DND-41 (cell line): ENCODE data around the gene TLCD3B.

ENCODE experiments used
- ATAC-seq: fragments of 200-7000 bp; cut with Tn5 transposase; 3 replicates; pipeline ENCODE4 v1.9.1; 2021; ENCODE audit warnings: low read depth; ENCODE audit not compliant: insufficient read depth
- DNase-seq: peaks from one replicate; pipeline ENCODE4 v3.0.0-alpha.2; 2020
- H2AFZ ChIP-seq: 2 replicates; pipeline ENCODE4 v1.6.0; 2012; ENCODE audit warnings: low read depth, low read length
- H3K27ac ChIP-seq: 2 replicates; pipeline ENCODE4 v1.5.1; 2012; ENCODE audit warnings: low read length, inconsistent platforms
- H3K27me3 ChIP-seq: fragments of 200-600 bp; sonication (generic); 2 replicates; pipeline ENCODE4 v1.6.0; 2012; ENCODE audit warnings: low read length, mild to moderate bottlenecking, inconsistent platforms; ENCODE audit not compliant: insufficient read depth, poor library complexity
- H3K36me3 ChIP-seq: 2 replicates; pipeline ENCODE4 v1.5.1; 2012; ENCODE audit warnings: low read length, inconsistent platforms; ENCODE audit not compliant: insufficient read depth
- H3K4me1 ChIP-seq: 2 replicates; pipeline ENCODE4 v1.5.1; 2012; ENCODE audit warnings: mild to moderate bottlenecking, low read length; ENCODE audit not compliant: insufficient read depth
- H3K4me2 ChIP-seq: 2 replicates; pipeline ENCODE4 v1.6.0; 2012; ENCODE audit warnings: mild to moderate bottlenecking, moderate library complexity, low read length, inconsistent platforms; ENCODE audit not compliant: insufficient read depth
- H3K4me3 ChIP-seq, 2 experiments: fragments of 200-600 bp in 1 of 2; shearing (Covaris generic) in 1 of 2; 2 replicates each; pipeline ENCODE4 v1.5.1; 2012 to 2016; ENCODE audit warnings: inconsistent platforms in 2 of 2, low read length in 2 of 2, mild to moderate bottlenecking in 2 of 2, low read depth in 1 of 2, moderate library complexity in 1 of 2
- H3K79me2 ChIP-seq: 2 replicates; pipeline ENCODE4 v1.6.0; 2012; ENCODE audit warnings: low read length, inconsistent platforms; ENCODE audit not compliant: insufficient read depth
- H3K9ac ChIP-seq: 2 replicates; pipeline ENCODE4 v1.6.0; 2012; ENCODE audit warnings: low read depth, mild to moderate bottlenecking, inconsistent platforms, low read length, moderate library complexity
- H3K9me3 ChIP-seq: 2 replicates; pipeline ENCODE4 v1.5.1; 2012; ENCODE audit warnings: low read length, moderate library complexity, mild to moderate bottlenecking, inconsistent platforms; ENCODE audit not compliant: insufficient read depth, severe bottlenecking
- H4K20me1 ChIP-seq: 2 replicates; pipeline ENCODE4 v1.6.0; 2012; ENCODE audit warnings: low read length; ENCODE audit not compliant: insufficient read depth
- EZH2 ChIP-seq: IDR thresholded peaks from 3 replicates; pipeline ENCODE4 v1.6.1; 2012; ENCODE audit warnings: borderline replicate concordance, low read depth, mild to moderate bottlenecking, moderate library complexity, low read length, inconsistent platforms; ENCODE audit not compliant: severe bottlenecking
- TF ChIP-seq, protein P1 (sequence below): IDR thresholded peaks from 2 replicates; pipeline ENCODE4 v1.5.1; 2012; ENCODE audit warnings: borderline replicate concordance, low read length, moderate library complexity, mild to moderate bottlenecking; ENCODE audit not compliant: poor library complexity, severe bottlenecking; ENCODE audit errors: extremely low read depth

TLCD3B gene

DNA sequence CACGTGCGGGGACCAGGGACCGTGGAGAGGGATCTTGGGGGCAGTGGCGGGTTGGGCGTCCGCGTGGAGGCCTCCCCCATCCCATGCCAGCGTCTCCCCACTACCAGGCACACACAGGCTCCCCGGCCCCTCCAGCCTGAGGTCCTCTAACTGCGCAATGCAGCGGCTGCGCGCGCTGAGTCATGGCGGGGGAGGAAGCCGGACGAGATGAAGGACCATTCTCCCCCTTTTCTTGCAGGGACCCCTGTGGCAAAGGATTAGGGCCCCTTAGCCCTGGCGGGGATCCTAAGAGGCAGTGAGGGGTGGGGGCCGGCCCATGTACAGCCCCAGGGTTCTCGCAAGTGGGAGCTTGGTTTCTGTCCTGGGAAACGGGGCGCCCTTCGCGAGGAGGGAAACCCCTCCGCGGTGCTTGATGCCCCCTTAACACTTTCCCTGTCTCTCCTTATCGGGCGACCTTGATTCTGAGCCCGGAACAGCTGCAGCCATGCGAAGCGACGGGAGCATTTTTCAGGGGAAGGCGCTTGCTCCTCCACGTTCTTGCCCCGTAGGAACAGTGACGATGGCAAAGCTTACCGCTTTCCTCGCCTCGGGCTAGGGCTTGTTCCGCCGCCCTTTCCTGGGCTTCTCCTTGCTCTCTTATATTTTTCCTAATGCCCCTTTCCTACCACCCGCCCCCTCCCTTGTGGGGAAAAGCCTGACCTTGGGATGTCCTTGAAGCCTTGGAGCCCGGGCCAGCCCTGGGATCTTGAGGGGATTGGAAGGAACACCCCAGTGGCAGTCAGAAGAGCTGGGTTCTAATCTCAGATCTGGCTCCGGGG lies 35.1 kb upstream of the TLCD3B start:
- H3K9ac ChIP-seq: peak overlapping the region; percentile 94
- H3K79me2 ChIP-seq: peaks cover 66% of the 10 kb centered on the region
- H3K9me3 ChIP-seq: no peaks in the 10 kb centered on the region
- no peak for TF ChIP-seq EZH2
- TF ChIP-seq, protein P1, sequence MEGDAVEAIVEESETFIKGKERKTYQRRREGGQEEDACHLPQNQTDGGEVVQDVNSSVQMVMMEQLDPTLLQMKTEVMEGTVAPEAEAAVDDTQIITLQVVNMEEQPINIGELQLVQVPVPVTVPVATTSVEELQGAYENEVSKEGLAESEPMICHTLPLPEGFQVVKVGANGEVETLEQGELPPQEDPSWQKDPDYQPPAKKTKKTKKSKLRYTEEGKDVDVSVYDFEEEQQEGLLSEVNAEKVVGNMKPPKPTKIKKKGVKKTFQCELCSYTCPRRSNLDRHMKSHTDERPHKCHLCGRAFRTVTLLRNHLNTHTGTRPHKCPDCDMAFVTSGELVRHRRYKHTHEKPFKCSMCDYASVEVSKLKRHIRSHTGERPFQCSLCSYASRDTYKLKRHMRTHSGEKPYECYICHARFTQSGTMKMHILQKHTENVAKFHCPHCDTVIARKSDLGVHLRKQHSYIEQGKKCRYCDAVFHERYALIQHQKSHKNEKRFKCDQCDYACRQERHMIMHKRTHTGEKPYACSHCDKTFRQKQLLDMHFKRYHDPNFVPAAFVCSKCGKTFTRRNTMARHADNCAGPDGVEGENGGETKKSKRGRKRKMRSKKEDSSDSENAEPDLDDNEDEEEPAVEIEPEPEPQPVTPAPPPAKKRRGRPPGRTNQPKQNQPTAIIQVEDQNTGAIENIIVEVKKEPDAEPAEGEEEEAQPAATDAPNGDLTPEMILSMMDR: peak; percentile 3
- H3K4me1 ChIP-seq: peaks cover 49% of the 10 kb centered on the region
- peak overlapping the region; percentile 93 for H3K4me2 ChIP-seq
- ATAC-seq: 0 out of 3 replicates have a peak, but pooled peaks have one; percentile 1
- peaks cover 56% of the 10 kb centered on the region for H3K36me3 ChIP-seq
- peak overlapping the region; percentile 83 for H3K27ac ChIP-seq
- H2AFZ ChIP-seq: no peak overlapping the region
- H4K20me1 ChIP-seq: peaks cover 47% of the 10 kb centered on the region
- H3K27me3 ChIP-seq: no peaks in the 10 kb centered on the region
- no peak for DNase-seq
- H3K4me3 ChIP-seq: peak overlapping the region; percentile 83 to 89

DNA sequence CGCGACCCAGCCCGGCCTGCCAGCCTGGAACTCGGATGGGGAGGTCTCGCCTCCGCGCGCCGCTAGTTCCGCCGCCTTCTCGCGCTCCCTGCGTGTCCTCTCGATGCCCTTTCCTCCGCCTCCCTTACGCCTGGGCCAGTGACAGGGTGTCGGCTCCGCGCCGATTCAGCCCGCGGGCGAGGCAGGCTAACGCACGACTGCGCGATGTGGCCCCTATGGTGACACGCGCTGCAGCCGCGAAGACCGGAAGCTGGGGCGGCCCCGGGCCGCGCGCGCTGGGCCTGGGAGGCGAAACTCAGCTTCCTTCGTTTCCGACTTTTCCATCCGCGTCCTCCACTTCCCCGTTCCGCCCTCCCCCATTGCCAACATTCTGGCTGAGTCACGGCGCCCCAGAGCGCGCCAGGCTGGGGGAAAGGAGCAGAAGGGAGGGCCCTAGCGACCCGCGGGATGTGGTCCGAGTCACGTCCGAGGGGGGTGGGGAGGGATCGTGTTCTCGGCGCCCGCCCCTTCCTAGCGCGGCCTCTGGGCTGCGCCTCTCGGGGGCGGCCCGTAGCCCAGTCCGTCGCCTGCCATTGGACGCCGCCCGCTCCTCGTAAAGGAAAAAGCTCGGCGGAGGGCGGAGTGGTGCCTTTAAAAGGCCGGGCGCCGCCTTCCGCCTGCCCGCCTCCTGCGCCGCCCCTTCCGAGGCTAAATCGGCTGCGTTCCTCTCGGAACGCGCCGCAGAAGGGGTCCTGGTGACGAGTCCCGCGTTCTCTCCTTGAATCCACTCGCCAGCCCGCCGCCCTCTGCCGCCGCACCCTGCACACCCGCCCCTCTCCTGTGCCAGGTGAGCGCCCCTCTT lies 34.3 kb upstream of the TLCD3B start, which contains the start of gene ALDOA:
TSS of gene ALDOA (plus strand) at position 659 of the 841 bp plus-strand sequence. CDS start 1,138 bp downstream, outside the sequence.
- H3K36me3 ChIP-seq: peaks cover 47% of the 10 kb centered on the region
- no peaks in the 10 kb centered on the region for H3K27me3 ChIP-seq
- ATAC-seq: peak; percentile 84
- peaks cover 66% of the 10 kb centered on the region for H3K79me2 ChIP-seq
- peak; percentile 98 for DNase-seq
- H2AFZ ChIP-seq: peak within 1 kb of the TSS; percentile 92
- peak within 1 kb of the TSS; percentile 99 for H3K27ac ChIP-seq
- peak within 1 kb of the TSS; percentile 83 to 89 for H3K4me3 ChIP-seq
- H3K4me2 ChIP-seq: peak within 1 kb of the TSS; percentile 93
- peak within 1 kb of the TSS; percentile 94 for H3K9ac ChIP-seq
- peaks cover 49% of the 10 kb centered on the region for H3K4me1 ChIP-seq
- TF ChIP-seq, protein P1: no peak
- TF ChIP-seq EZH2: no peak
- peaks cover 44% of the 10 kb centered on the region for H4K20me1 ChIP-seq
- no peaks in the 10 kb centered on the region for H3K9me3 ChIP-seq

DNA sequence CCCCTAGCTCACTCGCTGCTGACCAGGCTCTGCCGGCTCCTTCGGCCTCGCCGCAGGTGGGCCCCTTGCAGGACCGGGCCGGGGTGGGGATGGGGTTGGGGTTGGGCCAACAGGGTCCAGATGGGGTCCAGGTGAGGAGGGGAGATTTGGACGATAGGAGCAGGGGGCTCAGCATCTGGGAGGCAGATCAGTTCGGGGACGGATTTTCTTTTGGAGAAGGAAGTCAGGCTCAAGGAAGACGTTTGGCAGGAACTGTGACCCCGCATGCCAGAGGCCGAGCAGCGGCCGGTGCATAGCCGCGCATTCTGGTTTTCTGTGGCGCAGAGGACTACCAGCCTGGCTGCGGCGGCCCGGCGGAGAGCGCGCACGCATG lies 33.6 kb upstream of the TLCD3B start:
- Histone ChIP-seq H3K79me2 (peaks cover 63% of the 10 kb centered on the region), H3K36me3 (peaks cover 42% of the 10 kb centered on the region), H3K27me3 (no peaks in the 10 kb centered on the region), H3K27ac (peak overlapping the region; percentile 99), H3K9ac (peak overlapping the region; percentile 94), H4K20me1 (peaks cover 38% of the 10 kb centered on the region), H2AFZ (peak overlapping the region; percentile 92), H3K4me3 (peak overlapping the region; percentile 83 to 89), H3K4me2 (peak overlapping the region; percentile 93), H3K9me3 (no peaks in the 10 kb centered on the region), H3K4me1 (peaks cover 45% of the 10 kb centered on the region)
- TF ChIP-seq, protein P1: no peak
- no peak for TF ChIP-seq EZH2
- ATAC-seq (no peak), DNase-seq (no peak)
